HCT116 (cell line): Measurements from ENCODE around the gene GAB4. TPM values are rescaled to one million over a fixed set of nuclear protein-coding genes. Genes with fewer than 3 reads are reported as not detected.

Source experiments
- ATAC-seq: fragments of 200-7000 bp; cut with Tn5 transposase; 2 replicates; pipeline ENCODE4 v1.9.1; 2020; ENCODE audit warnings: mild to moderate bottlenecking, moderate library complexity
- BruUV-seq: library from RNA; stranded (reverse); fragments of 400-500 nt; replicated peaks from 2 replicates; lab custom pipeline; 2021; lab: Mats Ljungman, UMichigan
- CTCF ChIA-PET: fragments of 300-600 bp; sonication (Branson Sonifier 250); formaldehyde crosslinking; loops from one replicate; lab custom pipeline; 2021; ENCODE audit warnings: antibody characterized with exemption; lab: Charles Lee
- POLR2A ChIA-PET: fragments of 300-600, 350-600 bp; sonication (Branson Sonifier 250); formaldehyde crosslinking; loops from one replicate; lab custom pipeline; 2021; ENCODE audit warnings: antibody characterized with exemption; lab: Charles Lee
- RAD21 ChIA-PET, 2 experiments: fragments of 300-600 bp; sonication (Branson Sonifier 250); formaldehyde crosslinking; loops; one replicate each; lab custom pipeline; 2023; ENCODE audit warnings: low total read pairs in 2 of 2; ENCODE audit not compliant: uncharacterized antibody in 2 of 2, unreplicated experiment in 2 of 2, low non-redundant PET in 1 of 2; lab: Charles Lee
- DNase-seq: peaks from one replicate; pipeline ENCODE4 v3.0.0-alpha.2; 2010; ENCODE audit warnings: low read depth, low spot score
- H2AFZ ChIP-seq: fragments of 200-600 bp; shearing (Covaris generic), sonication (generic); 2 replicates; pipeline ENCODE4 v1.6.1; 2017; ENCODE audit warnings: low read depth, mixed run types, mixed read lengths, antibody characterized with exemption, low read length; ENCODE audit not compliant: poor library complexity, severe bottlenecking
- H3K27ac ChIP-seq: 2 replicates; pipeline ENCODE4 v1.5.1; 2012; ENCODE audit warnings: low read depth, low read length
- H3K27me3 ChIP-seq: fragments of 200-600 bp; sonication (generic); 2 replicates; pipeline ENCODE4 v1.6.1; 2016; ENCODE audit warnings: mixed run types, low read length, mixed read lengths; ENCODE audit not compliant: insufficient read depth
- H3K36me3 ChIP-seq, 2 experiments: fragments of 200-500 bp in 1 of 2; fragments of 200-600 bp in 1 of 2; sonication (Bioruptor generic) in 1 of 2; sonication (generic) in 1 of 2; 2 replicates each; pipeline versions ENCODE4 v1.5.1 to v1.6.1; 2014 to 2016; ENCODE audit warnings: low read length in 2 of 2, inconsistent platforms in 1 of 2, mixed read lengths in 1 of 2, mixed run types in 1 of 2; ENCODE audit not compliant: insufficient read depth in 2 of 2, control insufficient read depth in 1 of 2
- H3K4me1 ChIP-seq, 2 experiments: fragments of 200-600 bp in 1 of 2; sonication (generic) in 1 of 2; 2 replicates each; pipeline versions ENCODE4 v1.5.1 to v1.6.1; 2012 to 2017; ENCODE audit warnings: low read length in 2 of 2, inconsistent platforms in 1 of 2, mild to moderate bottlenecking in 1 of 2, mixed read lengths in 1 of 2, mixed run types in 1 of 2, moderate library complexity in 1 of 2; ENCODE audit not compliant: insufficient read depth in 2 of 2, control insufficient read depth in 1 of 2
- H3K4me2 ChIP-seq: fragments of 200-600 bp; sonication (generic); 2 replicates; pipeline ENCODE4 v1.6.1; 2017; ENCODE audit warnings: mixed run types, low read length, mixed read lengths
- H3K4me3 ChIP-seq, 2 experiments: fragments of 200-600 bp in 1 of 2; sonication (generic) in 1 of 2; replicated peaks in 1 of 2; 2 replicates each; pipeline ENCODE4 v1.5.1; 2011 to 2016; ENCODE audit warnings: low read length in 2 of 2, control low read depth in 1 of 2, low read depth in 1 of 2, mild to moderate bottlenecking in 1 of 2, mixed read lengths in 1 of 2, mixed run types in 1 of 2
- H3K79me2 ChIP-seq: fragments of 200-600 bp; sonication (generic); 2 replicates; pipeline ENCODE4 v1.6.1; 2017; ENCODE audit warnings: mild to moderate bottlenecking, mixed run types, low read length, moderate library complexity, mixed read lengths; ENCODE audit not compliant: insufficient read depth
- H3K9ac ChIP-seq: fragments of 200-600 bp; sonication (generic); 2 replicates; pipeline ENCODE4 v1.6.1; 2016; ENCODE audit warnings: low read length, mixed read lengths
- H3K9me2 ChIP-seq: fragments of 200-600 bp; sonication (generic), shearing (Covaris generic); 2 replicates; pipeline ENCODE4 v1.6.1; 2017; ENCODE audit warnings: mixed run types, mild to moderate bottlenecking, moderate library complexity; ENCODE audit not compliant: insufficient read depth
- H3K9me3 ChIP-seq, 2 experiments: fragments of 200-500 bp in 1 of 2; fragments of 200-600 bp in 1 of 2; sonication (Bioruptor generic) in 1 of 2; sonication (generic) in 1 of 2; 2 replicates each; pipeline ENCODE4 v1.6.1; 2014 to 2017; ENCODE audit warnings: low read length in 2 of 2, mixed read lengths in 2 of 2, inconsistent platforms in 1 of 2, low read depth in 1 of 2, mild to moderate bottlenecking in 1 of 2, mixed run types in 1 of 2, moderate library complexity in 1 of 2; ENCODE audit not compliant: control insufficient read depth in 1 of 2, insufficient read depth in 1 of 2
- H4K20me1 ChIP-seq: fragments of 200-600 bp; sonication (generic), shearing (Covaris generic); 2 replicates; pipeline ENCODE4 v1.6.1; 2017; ENCODE audit warnings: mixed run types, mild to moderate bottlenecking, moderate library complexity; ENCODE audit not compliant: insufficient read depth
- ATF3 ChIP-seq: IDR thresholded peaks from 2 replicates; pipeline ENCODE4 v1.6.1; 2012
- CTCF ChIP-seq, 3 experiments: fragments of 200-600 bp in 1 of 3; sonication (generic) in 1 of 3; IDR thresholded peaks in 2 of 3; conservative IDR thresholded peaks in 1 of 3; 2 replicates each; pipeline ENCODE4 v1.5.1; 2012 to 2017; ENCODE audit warnings: low read depth in 2 of 3, low read length in 2 of 3, antibody characterized with exemption in 1 of 3, borderline replicate concordance in 1 of 3, control low read depth in 1 of 3, mild to moderate bottlenecking in 1 of 3, mixed read lengths in 1 of 3, mixed run types in 1 of 3, moderate library complexity in 1 of 3; ENCODE audit not compliant: insufficient read depth in 1 of 3
- EZH2 ChIP-seq: fragments of 200-600 bp; sonication (generic); IDR thresholded peaks from 2 replicates; pipeline ENCODE4 v1.6.1; 2017; ENCODE audit warnings: antibody characterized with exemption, mixed run types
- JUND ChIP-seq: IDR thresholded peaks from 2 replicates; pipeline ENCODE4 v1.6.1; 2012
- MAX ChIP-seq: IDR thresholded peaks from 2 replicates; pipeline ENCODE4 v1.6.1; 2012
- RAD21 ChIP-seq: IDR thresholded peaks from 2 replicates; pipeline ENCODE4 v1.6.1; 2012; ENCODE audit warnings: low read depth, mild to moderate bottlenecking
- SIN3A ChIP-seq: IDR thresholded peaks from 2 replicates; pipeline ENCODE4 v1.6.1; 2012; ENCODE audit warnings: low read depth
- SRF ChIP-seq: IDR thresholded peaks from 2 replicates; pipeline ENCODE4 v1.6.1; 2012; ENCODE audit warnings: low read depth
- TCF7L2 ChIP-seq: IDR thresholded peaks from 2 replicates; pipeline ENCODE4 v1.7.0; 2011; ENCODE audit warnings: borderline replicate concordance, inconsistent platforms; ENCODE audit not compliant: insufficient read depth, insufficient read length; ENCODE audit errors: extremely low read depth
- ZNF274 ChIP-seq: fragments of 200-500 bp; sonication (Bioruptor generic); IDR thresholded peaks from 2 replicates; pipeline ENCODE4 v1.6.1; 2014; ENCODE audit warnings: mild to moderate bottlenecking, low read depth, low read length, inconsistent platforms
- intact Hi-C: fragments of 100-400 bp; cut with micrococcal nuclease; formaldehyde crosslinking; loops from 2 replicates; pipeline ENCODE4 v1.10.0; 2022
- total RNA-seq: library from RNA; stranded (reverse); gene quantifications from one replicate; pipeline ENCODE4 v1.2.1, GENCODE V29; 2021; ENCODE audit not compliant: unreplicated experiment

GAB4 gene
- total RNA-seq, 1 experiment from 2014 or later, result not detected

GRCh38 chr22:16968218-16968595, 39.8 kb downstream of the GAB4 start:
- Histone ChIP-seq H3K27me3 (peaks cover 26% of the 10 kb centered on the region; the same call in 1 of the 2 replicates), H3K4me1 (peaks cover 0 to 6% of the 10 kb centered on the region in 2 experiments; a peak in 3 of 4 replicates), H3K9ac (no peak overlapping the region), H3K36me3 (no peaks in the 10 kb centered on the region), H3K9me3 (no peaks in the 10 kb centered on the region), H3K4me3 (no peak overlapping the region), H2AFZ (no peak overlapping the region), H4K20me1 (no peaks in the 10 kb centered on the region), H3K27ac (no peak overlapping the region), H3K9me2 (no peaks in the 10 kb centered on the region), H3K4me2 (no peak overlapping the region), H3K79me2 (no peaks in the 10 kb centered on the region)
- ChIA-PET POLR2A (no interaction called here), CTCF (no interaction called here), RAD21 (no interaction called here)
- ATAC-seq (no peak), DNase-seq (no peak)
- intact Hi-C loops, result no loop called here
- BruUV-seq, result no TSS peak
- TF ChIP-seq SIN3A (no peak), MAX (no peak), JUND (no peak), ATF3 (no peak), EZH2 (no peak), CTCF (IDR thresholded peaks at IDR 0.05 in 2 of 3, conservative IDR thresholded peaks at IDR 0.05 in 1 of 3; ENCODE audit: borderline replicate concordance in 1 of 3, insufficient read depth in 1 of 3, low read depth in 2 of 3, low read length in 2 of 3) (no peak), TCF7L2 (no peak), RAD21 (no peak), SRF (no peak), ZNF274 (no peak)
- TF ChIP-seq, all 23 proteins: peak for 0
